ENCODE measurements around the gene ACTR3.

DNA sequence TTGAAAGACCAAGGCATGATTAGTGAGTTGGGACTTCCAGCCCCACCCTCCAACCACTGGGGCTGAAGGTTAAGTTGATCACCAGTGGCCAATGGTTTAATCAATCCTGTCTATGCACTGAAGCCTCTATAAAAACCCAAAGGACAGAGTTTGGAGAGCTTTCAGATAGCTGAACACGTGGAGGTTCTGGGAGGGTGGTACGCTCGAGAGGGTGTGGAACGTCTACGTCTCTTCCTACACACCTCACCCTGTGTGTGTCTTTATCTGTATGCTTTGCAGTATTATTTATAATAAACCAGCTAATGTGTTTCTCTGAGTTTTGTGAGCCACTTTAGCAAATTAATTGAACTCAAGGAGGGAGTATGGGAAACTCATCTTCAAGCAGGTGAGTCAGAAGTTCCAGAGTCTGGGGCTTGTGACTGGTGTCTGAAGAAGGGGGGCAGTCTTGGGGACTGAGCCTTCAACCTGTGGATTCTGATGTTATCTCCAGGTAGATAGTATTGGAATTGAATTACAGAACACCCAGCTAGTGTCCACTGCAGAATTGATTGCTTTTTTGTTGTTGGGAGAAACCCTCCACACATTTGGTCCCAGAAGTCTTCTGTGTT lies 20.3 kb downstream of the ACTR3 start:
- TF ChIP-seq, protein P1, sequence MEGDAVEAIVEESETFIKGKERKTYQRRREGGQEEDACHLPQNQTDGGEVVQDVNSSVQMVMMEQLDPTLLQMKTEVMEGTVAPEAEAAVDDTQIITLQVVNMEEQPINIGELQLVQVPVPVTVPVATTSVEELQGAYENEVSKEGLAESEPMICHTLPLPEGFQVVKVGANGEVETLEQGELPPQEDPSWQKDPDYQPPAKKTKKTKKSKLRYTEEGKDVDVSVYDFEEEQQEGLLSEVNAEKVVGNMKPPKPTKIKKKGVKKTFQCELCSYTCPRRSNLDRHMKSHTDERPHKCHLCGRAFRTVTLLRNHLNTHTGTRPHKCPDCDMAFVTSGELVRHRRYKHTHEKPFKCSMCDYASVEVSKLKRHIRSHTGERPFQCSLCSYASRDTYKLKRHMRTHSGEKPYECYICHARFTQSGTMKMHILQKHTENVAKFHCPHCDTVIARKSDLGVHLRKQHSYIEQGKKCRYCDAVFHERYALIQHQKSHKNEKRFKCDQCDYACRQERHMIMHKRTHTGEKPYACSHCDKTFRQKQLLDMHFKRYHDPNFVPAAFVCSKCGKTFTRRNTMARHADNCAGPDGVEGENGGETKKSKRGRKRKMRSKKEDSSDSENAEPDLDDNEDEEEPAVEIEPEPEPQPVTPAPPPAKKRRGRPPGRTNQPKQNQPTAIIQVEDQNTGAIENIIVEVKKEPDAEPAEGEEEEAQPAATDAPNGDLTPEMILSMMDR (IDR thresholded peaks at IDR 0.05): no peak
- TF ChIP-seq EZH2 (IDR thresholded peaks at IDR 0.05; ENCODE audit: borderline replicate concordance, insufficient read depth, low read depth, low read length, poor library complexity, severe bottlenecking): no peak
